GM04504 (cell line): ENCODE data around the gene MSH5.

ENCODE experiments used
- DNase-seq: peaks from one replicate; pipeline ENCODE4 v3.0.0-alpha.2; 2012; ENCODE audit warnings: low read depth

Gene MSH5

GRCh38 chr6:31760790-31761189 is 21.0 kb downstream of the MSH5 start:
- DNase-seq, result no peak

- DNase-seq, result no peak
Observed at GRCh38 chr6:31761343-31761742, 21.5 kb downstream of the MSH5 start.

- no peak for DNase-seq
Observed at GRCh38 chr6:31762356-31762755, 22.6 kb downstream of the MSH5 start, which contains the start of gene SAPCD1. Gene SAPCD1 (plus strand): TSS chr6:31762656. CDS start chr6:31763055, 399 bp downstream.

GRCh38 chr6:31762878-31763618 is 23.2 kb downstream of the MSH5 start:
- no peak for DNase-seq

- peak; percentile 56 for DNase-seq
Observed at GRCh38 chr6:31763619-31763940, 23.8 kb downstream of the MSH5 start.

- DNase-seq, result no peak
Observed at GRCh38 chr6:31764198-31764597, 24.4 kb downstream of the MSH5 start.

- DNase-seq, result no peak
Observed at GRCh38 chr6:31765559-31765909, 25.7 kb downstream of the MSH5 start.

GRCh38 chr6:31765910-31766794 is 26.3 kb downstream of the MSH5 start:
- DNase-seq, result no peak

- no peak for DNase-seq
Observed at GRCh38 chr6:31767096-31767645, 27.4 kb downstream of the MSH5 start.

- no peak for DNase-seq
Observed at GRCh38 chr6:31768363-31769257, 28.8 kb downstream of the MSH5 start.

GRCh38 chr6:31769684-31770371 is 30.0 kb downstream of the MSH5 start:
- DNase-seq, result no peak

GRCh38 chr6:31770860-31771259 is 31.1 kb downstream of the MSH5 start:
- DNase-seq, result no peak

- no peak for DNase-seq
Observed at GRCh38 chr6:31771992-31772358, 32.2 kb downstream of the MSH5 start.

GRCh38 chr6:31775184-31775583 is 35.4 kb downstream of the MSH5 start:
- DNase-seq, result no peak

- no peak for DNase-seq
Observed at GRCh38 chr6:31775633-31776484, 36.1 kb downstream of the MSH5 start.

GRCh38 chr6:31776485-31776988 is 36.7 kb downstream of the MSH5 start:
- DNase-seq, result no peak

GRCh38 chr6:31776989-31777666 is 37.3 kb downstream of the MSH5 start, which contains the start of gene VWA7:
Gene VWA7 (minus strand): TSS chr6:31777328. CDS start chr6:31776779, 549 bp downstream.
- peak; percentile 28 for DNase-seq

GRCh38 chr6:31777667-31778050 is 37.9 kb downstream of the MSH5 start:
- DNase-seq, result no peak

- DNase-seq, result no peak
Observed at GRCh38 chr6:31778193-31778592, 38.4 kb downstream of the MSH5 start.
